HepG2 (cell line): ENCODE data around the gene EXOC3L4.

ENCODE experiments used
- CBFB ChIP-seq: sonication (generic); formaldehyde crosslinking; IDR thresholded peaks from 2 replicates; pipeline ENCODE4 v1.4.0; 2020; ENCODE audit warnings: missing genetic modification reagents
- JUNB ChIP-seq: sonication (generic); formaldehyde crosslinking; IDR thresholded peaks from 2 replicates; pipeline ENCODE4 v1.8.0; 2022; ENCODE audit warnings: missing genetic modification reagents, mild to moderate bottlenecking, borderline replicate concordance
- JUND ChIP-seq: sonication (generic); formaldehyde crosslinking; IDR thresholded peaks from 2 replicates; pipeline ENCODE4 v1.8.0; 2022; ENCODE audit warnings: mild to moderate bottlenecking, missing genetic modification reagents
- KDM5B ChIP-seq: sonication (generic); formaldehyde crosslinking; IDR thresholded peaks from 2 replicates; pipeline ENCODE4 v1.4.0; 2020; ENCODE audit warnings: missing genetic modification reagents, mild to moderate bottlenecking, borderline replicate concordance
- RNF2 ChIP-seq: fragments of 450-650 bp; conservative IDR thresholded peaks from 2 replicates; pipeline ENCODE4 v1.6.1; 2016; ENCODE audit warnings: low read depth
- SNAPC5 ChIP-seq: sonication (generic); formaldehyde crosslinking; IDR thresholded peaks from 2 replicates; pipeline ENCODE4 v1.8.1; 2023; ENCODE audit warnings: mild to moderate bottlenecking, missing genetic modification reagents, borderline replicate concordance
- ZBTB37 ChIP-seq: sonication (generic); formaldehyde crosslinking; IDR thresholded peaks from 2 replicates; pipeline ENCODE4 v1.4.0; 2020; ENCODE audit warnings: mild to moderate bottlenecking, missing genetic modification reagents
- ZHX1 ChIP-seq: sonication (generic); formaldehyde crosslinking; IDR thresholded peaks from 2 replicates; pipeline ENCODE4 v1.8.1; 2022; ENCODE audit warnings: low read depth, mild to moderate bottlenecking, missing genetic modification reagents

GRCh38 chr14:103107455-103107854 is 12.9 kb downstream of the EXOC3L4 start:
- TF ChIP-seq ZHX1 (CRISPR knock-in tag): no peak
- no peak for TF ChIP-seq SNAPC5 (CRISPR knock-in tag)
- TF ChIP-seq KDM5B: no peak
- no peak for TF ChIP-seq JUNB (CRISPR knock-in tag)
- TF ChIP-seq ZBTB37 (CRISPR knock-in tag): no peak
- no peak for TF ChIP-seq RNF2
- TF ChIP-seq CBFB (CRISPR knock-in tag): no peak
- TF ChIP-seq JUND (CRISPR knock-in tag): no peak
